ENCODE data around the gene ADORA2B.
"Not testable (repeated sequence)": the region's sequence is repeated elsewhere in the genome, so short reads cannot be mapped to it uniquely, and the experiment has no call there.

Gene ADORA2B

GRCh38 chr17:15957206-15957605 is 12.3 kb downstream of the ADORA2B start:
- no peak for DNase-seq

DNA sequence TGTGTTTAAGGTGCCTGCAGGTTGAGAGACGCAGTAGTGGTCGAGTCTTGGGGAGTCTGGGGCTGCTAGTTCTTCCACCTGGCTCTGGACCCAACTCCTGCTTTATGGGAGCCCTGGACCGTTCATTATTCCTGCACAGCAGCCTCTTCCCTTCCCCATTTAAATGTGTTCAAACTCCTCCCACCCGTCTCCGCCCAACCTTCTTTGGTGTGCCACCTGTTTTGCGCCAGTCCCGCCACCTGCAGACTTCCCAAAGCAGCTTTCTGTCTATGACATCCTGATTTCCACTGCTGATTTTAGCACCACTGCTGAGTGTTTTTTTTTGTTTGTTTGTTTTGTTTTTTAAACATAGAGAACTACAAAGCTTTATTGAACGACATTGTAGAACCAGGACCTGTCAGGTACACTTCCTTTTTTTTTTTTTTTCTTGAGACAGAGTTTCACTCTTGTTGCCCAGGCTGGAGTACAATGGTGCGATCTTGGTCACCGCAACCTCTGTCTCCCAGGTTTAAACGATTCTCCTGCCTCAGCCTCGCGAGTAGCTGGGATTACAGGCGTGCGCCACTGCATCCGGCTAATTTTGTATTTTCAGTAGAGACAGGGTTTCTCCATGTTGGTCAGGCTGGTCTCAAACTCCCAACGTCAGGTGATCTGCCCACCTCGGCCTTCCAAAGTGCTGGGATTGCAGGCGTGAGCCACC is 12.8 kb downstream of the ADORA2B start:
- DNase-seq, result no peak

- no peak for DNase-seq
Observed at GRCh38 chr17:15958484-15958854, 13.5 kb downstream of the ADORA2B start.

- DNase-seq, result no peak
Observed at GRCh38 chr17:15963670-15964110, 18.8 kb downstream of the ADORA2B start.

DNA sequence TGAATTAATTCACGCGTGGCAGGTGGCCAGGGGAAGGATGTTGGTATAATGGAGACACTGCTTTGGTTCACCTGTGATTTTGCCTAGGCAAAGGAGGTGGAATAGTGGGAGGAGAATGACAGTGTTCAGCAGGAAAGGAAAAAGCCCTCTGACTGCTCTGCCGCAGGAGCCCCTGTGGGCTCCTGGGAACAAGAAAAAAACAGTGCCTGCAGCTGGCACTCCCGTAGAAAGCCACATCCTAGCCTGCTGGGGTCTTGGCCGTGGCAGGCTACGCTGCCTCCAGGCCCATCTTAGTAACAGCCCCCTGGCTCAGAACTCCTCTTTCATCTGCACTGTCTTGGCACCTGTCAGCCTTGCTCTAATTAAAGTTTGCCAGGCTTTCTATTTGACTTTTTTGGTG is 20.6 kb downstream of the ADORA2B start:
- no peak for DNase-seq

- DNase-seq, result no peak
Observed at GRCh38 chr17:15966183-15966878, 21.4 kb downstream of the ADORA2B start.

DNA sequence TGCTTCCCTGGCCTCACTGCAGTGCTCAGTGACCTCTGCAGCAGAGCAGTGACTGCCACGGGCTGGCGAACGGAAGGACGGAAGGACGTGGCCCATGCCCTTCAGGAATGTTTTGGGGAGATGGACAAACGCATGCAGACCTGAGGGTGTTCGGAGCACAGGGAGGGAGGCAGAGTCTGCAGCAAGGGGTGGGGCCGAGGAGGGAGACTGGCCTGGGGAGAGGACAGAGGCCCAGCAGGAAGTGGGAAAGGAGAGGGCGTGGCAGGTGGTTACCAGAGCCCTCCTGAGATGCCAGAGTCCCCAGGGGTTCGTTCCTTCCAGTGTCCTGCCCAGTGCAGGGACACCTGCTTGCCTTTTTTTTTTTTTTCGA is 21.9 kb downstream of the ADORA2B start:
- no peak for DNase-seq

- DNase-seq, result no peak
Observed at GRCh38 chr17:15967706-15968399, 22.9 kb downstream of the ADORA2B start.

GRCh38 chr17:15969463-15969862 is 24.5 kb downstream of the ADORA2B start:
- no peak for DNase-seq

DNA sequence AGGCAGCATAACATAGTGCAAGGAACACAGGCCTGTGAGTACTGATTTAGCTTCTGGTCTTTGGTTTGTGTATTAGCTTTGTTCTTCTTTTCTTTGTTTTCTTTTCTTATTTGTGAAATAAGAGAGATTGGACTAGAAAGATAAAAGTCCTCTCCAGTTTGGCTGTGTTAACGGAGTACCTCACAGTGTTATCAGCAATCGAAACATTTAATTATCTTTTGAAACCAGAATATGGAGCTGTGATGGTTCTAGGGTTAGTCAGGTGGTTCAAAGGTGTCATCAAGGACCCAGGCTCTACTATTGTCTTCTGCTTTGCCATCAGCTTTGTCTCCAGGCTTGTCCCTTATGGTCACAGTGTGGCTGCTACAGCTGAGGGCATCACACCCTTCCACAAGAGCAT is 25.6 kb downstream of the ADORA2B start:
- DNase-seq, result no peak

DNA sequence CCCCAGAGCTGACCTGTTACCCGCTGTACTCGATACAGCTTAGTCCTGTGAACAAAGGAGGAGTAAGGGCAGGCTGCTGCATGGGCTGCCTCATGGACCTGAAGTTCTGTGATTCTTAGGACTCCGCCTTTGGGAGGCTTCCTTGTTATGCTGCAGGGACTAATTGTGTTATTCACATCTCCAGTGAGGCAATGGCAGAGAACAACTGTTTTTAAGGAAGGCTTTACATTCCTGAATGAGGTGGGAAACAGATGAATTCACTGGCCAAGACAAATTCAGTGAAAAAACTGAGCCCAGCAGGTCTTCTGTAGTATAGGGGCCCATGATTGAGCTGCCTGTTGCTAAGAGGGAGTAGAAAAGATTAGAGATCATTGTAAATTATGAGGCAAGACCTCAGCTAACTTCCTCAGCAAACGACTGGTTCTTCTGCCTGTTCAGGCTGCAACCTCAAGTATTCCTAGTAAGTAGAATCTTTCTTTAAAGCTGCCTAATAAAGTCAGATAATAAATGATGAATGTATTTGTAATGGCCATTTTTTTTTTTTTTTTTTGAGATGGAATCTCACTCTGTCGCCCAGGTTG is 26.3 kb downstream of the ADORA2B start:
- DNase-seq, result no peak

- no peak for DNase-seq
Observed at GRCh38 chr17:15971882-15972281, 27.0 kb downstream of the ADORA2B start.

- no peak for DNase-seq
Observed at GRCh38 chr17:15972497-15972951, 27.6 kb downstream of the ADORA2B start.

- DNase-seq, result no peak
Observed at GRCh38 chr17:15973016-15973415, 28.1 kb downstream of the ADORA2B start.

GRCh38 chr17:15973834-15974233 is 28.9 kb downstream of the ADORA2B start:
- DNase-seq, result no peak

DNA sequence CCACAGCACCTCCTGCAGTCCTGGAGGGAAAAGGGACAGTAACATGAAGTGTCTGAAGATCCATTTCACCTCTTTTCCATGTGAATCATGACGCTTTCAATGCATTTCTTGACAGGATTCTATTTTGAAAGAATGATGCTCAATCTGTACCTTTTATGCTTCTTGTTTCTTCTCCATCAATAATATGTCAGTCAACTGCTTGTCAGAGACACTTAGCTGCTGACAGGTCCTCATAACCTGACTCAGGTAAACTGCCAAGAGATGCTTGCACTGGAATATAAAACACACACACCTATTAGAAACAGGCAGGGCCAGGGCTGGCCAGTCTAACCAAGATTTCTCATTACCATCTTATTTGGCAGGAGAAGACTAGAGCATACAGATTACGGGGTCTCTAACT is 33.0 kb downstream of the ADORA2B start:
- DNase-seq, result no peak

DNA sequence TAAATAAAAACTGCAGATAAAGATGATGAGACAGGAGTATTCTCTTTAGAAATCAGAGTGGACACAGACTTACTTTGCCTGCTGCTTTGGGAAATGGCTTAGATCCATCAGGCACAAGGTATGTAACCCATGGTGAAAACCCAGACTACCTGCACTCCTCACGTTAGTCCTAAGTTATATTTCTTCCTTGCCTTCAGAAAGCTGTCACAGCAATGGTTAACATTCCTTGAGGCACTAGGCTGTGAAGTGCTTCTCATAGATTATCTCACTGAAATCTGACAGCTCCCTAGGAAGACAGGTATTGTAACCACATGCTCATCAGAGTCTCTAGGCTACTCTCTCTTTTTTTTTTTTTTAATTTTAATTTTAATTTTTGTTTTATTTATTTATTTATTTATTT is 33.7 kb downstream of the ADORA2B start:
- no peak for DNase-seq

DNA sequence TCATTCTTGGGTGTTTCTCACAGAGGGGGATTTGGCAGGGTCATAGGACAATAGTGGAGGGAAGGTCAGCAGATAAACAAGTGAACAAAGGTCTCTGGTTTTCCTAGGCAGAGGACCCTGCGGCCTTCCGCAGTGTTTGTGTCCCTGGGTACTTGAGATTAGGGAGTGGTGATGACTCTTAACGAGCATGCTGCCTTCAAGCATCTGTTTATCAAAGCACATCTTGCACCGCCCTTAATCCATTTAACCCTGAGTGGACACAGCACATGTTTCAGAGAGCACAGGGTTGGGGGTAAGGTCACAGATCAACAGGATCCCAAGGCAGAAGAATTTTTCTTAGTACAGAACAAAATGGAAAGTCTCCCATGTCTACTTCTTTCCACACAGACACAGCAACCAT is 34.1 kb downstream of the ADORA2B start:
- DNase-seq, result not testable (repeated sequence)

DNA sequence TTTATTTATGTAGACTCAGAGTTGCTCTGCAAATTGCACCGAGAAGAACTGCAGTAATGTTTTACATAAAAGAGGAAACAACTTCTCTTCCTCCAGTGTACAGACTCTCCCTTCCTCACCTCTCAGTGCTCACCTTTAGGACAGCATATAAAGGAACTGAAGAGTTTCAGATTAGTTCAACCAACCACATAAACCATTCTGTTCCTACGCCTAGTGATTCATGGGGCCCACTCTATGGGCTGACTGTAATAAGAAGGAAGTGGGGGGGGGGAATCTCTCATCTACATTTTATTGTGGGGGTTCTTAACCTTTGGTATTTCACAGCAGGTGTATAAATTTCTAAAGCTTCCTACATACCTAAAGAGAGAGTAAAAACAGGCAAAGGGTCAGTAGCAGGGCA is 36.3 kb downstream of the ADORA2B start:
- no peak for DNase-seq

GRCh38 chr17:15981646-15982580 is 37.0 kb downstream of the ADORA2B start:
- DNase-seq, result no peak

DNA sequence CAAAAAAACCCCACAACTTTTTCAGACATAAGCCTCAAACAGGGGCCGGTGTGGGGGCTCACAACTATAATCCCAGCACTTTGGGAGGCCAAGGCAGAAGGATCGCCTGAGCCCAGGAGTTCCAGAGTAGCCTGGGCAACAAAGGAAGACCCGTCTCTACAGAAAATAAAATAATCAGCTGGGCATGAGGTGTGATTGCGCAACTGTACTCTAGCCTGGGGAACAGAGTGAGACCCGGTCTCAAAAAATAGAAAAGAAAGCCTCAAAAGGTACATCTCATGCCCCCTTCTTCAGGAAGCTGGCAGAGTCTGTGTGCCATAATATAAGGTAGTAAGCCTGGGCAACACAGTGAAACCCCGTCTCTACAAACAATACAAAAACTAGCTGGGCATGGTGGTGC is 51.4 kb downstream of the ADORA2B start:
- DNase-seq, result no peak

DNA sequence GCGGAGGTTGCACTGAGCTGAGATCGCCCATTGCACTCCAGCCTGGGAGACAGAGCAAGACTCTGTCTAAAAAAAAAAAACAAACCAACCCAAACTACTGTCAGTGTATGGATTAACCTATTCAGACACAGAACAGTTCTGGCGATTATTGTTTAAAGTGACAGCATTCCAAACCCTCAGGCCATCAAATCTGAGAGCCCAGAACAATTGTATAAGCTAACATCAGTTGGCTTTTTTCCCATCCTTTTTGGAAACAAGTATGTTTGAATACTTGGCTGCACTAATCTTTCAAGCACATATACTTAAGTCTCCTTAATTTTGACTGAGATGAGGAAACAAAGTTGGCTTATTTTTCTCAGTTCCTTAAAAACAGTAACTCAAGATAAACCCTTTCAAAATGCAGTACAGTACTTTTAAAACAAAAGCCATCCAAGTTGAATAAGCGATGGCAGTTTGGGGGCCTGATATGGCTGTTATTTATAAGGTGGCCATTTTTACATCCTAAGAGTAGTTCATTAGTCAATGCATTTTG is 53.2 kb downstream of the ADORA2B start:
- DNase-seq, result no peak
